Dendritic cell treated with granulocyte-macrophage colony-stimulating factor and Interleukin-4, amounts not matched to agents 40 ng/mL and 50 ng/mL, for 4 days (primary cell): ENCODE data around the gene PRICKLE1.

Experiments used
- H3K27ac Mint-ChIP-seq: one replicate; pipeline ENCODE4 v1.8.0; 2022; ENCODE audit warnings: mild to moderate bottlenecking, mixed read lengths
- H3K27me3 Mint-ChIP-seq: one replicate; pipeline ENCODE4 v1.8.0; 2022; ENCODE audit warnings: mild to moderate bottlenecking, mixed read lengths
- H3K36me3 Mint-ChIP-seq: one replicate; pipeline ENCODE4 v1.8.0; 2022; ENCODE audit warnings: low read depth, mixed read lengths
- H3K4me1 Mint-ChIP-seq: one replicate; pipeline ENCODE4 v1.8.0; 2022; ENCODE audit warnings: low read depth, mixed read lengths
- H3K4me3 Mint-ChIP-seq: one replicate; pipeline ENCODE4 v1.8.0; 2022; ENCODE audit warnings: mild to moderate bottlenecking, moderate library complexity, mixed read lengths
- H3K9me3 Mint-ChIP-seq: one replicate; pipeline ENCODE4 v1.8.0; 2022; ENCODE audit warnings: mixed read lengths
- intact Hi-C: fragments of 100-400 bp; cut with micrococcal nuclease; formaldehyde crosslinking; loops from one replicate; pipeline ENCODE4 v1.15.0; 2022

Gene PRICKLE1

DNA sequence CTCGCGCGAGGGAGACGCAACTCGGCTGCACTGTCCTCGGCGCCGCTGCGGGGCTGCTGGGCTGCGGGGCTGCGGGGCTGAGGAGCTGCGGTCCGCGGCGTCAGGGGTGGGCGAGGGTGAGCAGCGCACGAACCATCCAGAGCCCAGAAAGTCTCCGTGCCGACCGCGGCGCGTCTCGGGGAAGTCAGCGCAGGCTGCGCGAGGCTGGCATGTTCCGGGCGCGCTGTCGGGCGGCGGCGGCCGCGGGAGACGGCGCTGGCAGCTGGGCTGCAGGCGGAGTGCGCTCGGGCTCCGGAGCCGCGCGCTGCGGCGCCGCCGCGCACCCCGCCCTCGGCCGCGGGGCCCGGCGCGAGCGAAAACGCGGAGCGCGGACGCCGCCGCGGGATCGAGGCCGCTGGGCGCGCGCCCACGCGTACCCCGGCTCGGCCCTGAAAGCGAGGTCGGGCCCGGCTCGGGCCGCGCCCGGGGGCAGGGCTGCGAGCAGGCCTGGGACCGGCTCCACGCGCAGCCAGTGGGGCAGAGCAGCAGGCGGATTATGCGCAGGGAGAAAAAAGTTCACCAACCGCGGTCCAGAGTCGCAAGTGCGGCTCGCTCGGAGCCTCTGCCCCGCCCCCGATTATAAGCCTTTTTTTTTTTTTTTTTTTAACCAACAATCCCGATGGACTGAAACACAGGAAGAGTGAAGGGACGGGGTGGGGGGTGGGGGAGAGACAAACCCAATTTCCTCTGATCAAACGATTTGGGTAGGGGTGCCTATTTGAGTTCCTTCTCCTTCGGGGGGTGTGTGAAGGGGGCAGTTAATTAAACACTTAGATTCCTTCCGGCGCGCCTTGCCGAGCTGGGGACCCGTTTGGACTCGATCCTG lies at the start of gene PRICKLE1:
TSS of gene PRICKLE1 (minus strand) at position 282 of the 865 bp plus-strand sequence. CDS start 117,230 bp downstream, outside the sequence.
- Mint-ChIP-seq H3K9me3 (no peaks in the 10 kb centered on the region), H3K36me3 (no peaks in the 10 kb centered on the region), H3K27me3 (peaks cover 74% of the 10 kb centered on the region), H3K4me1 (peaks cover 20% of the 10 kb centered on the region), H3K4me3 (peak within 1 kb of the TSS; percentile 75), H3K27ac (peak within 1 kb of the TSS; percentile 44)
- intact Hi-C loops: loop anchor here (5.0 kb wide), 2 partner anchors 107 to 1248 kb away; partner anchors contain the start of gene TMEM117

DNA sequence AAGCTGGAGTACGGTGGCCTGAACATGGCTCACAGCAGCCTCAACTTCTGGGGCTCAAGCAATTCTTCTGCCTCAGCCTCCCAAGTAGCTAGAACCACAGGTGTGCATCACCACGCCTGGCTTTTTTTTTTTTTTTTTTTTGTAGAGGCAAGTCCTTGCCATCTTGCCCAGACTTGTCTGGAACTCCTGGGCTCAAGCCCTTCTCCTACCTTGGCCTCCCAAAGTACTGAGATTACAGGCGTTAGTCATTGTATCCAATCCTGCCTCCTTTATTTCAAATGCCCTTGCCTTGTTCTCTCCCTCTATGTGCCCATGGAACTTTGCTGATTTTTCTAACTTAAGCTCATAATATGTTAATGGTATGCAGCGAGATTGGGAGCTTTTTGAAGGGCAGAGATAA lies 49.2 kb upstream of the PRICKLE1 start:
- intact Hi-C loops: no loop called here
- Mint-ChIP-seq H3K27ac (no peak overlapping the region), H3K9me3 (no peaks in the 10 kb centered on the region), H3K4me1 (no peaks in the 10 kb centered on the region), H3K4me3 (no peak overlapping the region), H3K36me3 (no peaks in the 10 kb centered on the region), H3K27me3 (peaks cover 1% of the 10 kb centered on the region)

DNA sequence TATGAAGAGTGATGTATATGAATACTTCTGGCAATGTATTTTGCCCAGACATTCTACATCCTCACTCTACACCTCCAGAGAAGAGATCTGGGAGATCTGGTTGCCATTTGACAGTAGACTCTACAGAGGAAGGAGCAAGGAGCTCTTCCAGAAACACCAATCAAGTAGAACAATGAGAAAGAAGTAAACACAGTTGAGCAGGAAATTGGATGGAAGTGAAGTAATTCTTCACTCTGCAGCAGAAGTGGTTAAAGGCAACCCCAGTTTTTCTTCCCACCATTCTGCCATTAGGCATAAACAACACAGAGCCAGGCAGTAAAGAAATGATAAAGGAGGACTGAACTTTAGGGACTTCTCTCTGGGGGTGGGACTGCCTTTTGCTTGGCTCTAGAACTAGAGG lies 48.5 kb upstream of the PRICKLE1 start:
- H3K27me3 Mint-ChIP-seq: peaks cover 1% of the 10 kb centered on the region
- H3K4me3 Mint-ChIP-seq: no peak overlapping the region
- no peaks in the 10 kb centered on the region for H3K4me1 Mint-ChIP-seq
- H3K27ac Mint-ChIP-seq: no peak overlapping the region
- no peaks in the 10 kb centered on the region for H3K36me3 Mint-ChIP-seq
- intact Hi-C loops: no loop called here
- no peaks in the 10 kb centered on the region for H3K9me3 Mint-ChIP-seq

DNA sequence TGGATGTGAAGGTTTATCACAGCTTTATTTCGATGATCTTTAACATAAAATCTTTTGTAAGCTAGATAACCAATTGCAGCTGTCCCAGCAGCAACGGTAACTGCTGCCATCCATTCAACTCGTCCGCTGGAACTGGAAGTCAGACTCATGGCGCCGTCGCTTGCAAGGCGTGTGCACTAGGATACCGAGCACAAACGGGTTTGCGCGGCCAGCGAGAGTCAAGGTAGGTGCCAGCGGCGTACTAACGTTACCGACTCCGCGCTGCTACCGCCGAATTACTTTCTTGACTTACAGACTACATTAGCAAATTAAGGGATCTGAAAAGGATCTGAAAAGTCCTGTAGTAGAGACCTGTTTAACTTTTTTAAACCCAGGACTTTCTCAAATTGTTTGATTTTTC lies 47.4 kb upstream of the PRICKLE1 start:
- no peaks in the 10 kb centered on the region for H3K4me1 Mint-ChIP-seq
- H3K9me3 Mint-ChIP-seq: no peaks in the 10 kb centered on the region
- peaks cover 1% of the 10 kb centered on the region for H3K27me3 Mint-ChIP-seq
- no peaks in the 10 kb centered on the region for H3K36me3 Mint-ChIP-seq
- intact Hi-C loops: no loop called here
- H3K4me3 Mint-ChIP-seq: no peak overlapping the region
- H3K27ac Mint-ChIP-seq: no peak overlapping the region

DNA sequence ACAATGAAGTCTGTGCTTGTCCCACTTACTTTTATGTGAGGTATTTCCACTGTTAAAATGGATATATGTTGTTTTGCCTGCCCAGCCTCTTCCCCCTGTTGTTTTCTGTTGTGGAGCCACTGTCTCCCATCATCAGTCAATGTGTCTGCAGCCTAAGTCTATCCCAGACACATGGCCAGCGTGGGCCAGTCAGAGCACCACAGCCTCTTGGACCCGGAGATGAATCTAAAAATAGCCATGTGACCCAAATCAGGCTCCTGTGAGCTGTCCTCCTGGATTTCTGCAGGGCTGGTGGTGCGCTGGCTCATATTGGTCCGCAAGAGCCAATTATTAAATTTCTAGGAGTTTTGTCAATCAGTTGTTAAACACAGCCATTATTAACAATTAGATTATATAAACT lies 44.0 kb upstream of the PRICKLE1 start:
- Mint-ChIP-seq H3K9me3 (no peaks in the 10 kb centered on the region), H3K36me3 (no peaks in the 10 kb centered on the region), H3K27ac (no peak overlapping the region), H3K4me3 (no peak overlapping the region), H3K4me1 (peaks cover 5% of the 10 kb centered on the region), H3K27me3 (no peaks in the 10 kb centered on the region)
- intact Hi-C loops: no loop called here

DNA sequence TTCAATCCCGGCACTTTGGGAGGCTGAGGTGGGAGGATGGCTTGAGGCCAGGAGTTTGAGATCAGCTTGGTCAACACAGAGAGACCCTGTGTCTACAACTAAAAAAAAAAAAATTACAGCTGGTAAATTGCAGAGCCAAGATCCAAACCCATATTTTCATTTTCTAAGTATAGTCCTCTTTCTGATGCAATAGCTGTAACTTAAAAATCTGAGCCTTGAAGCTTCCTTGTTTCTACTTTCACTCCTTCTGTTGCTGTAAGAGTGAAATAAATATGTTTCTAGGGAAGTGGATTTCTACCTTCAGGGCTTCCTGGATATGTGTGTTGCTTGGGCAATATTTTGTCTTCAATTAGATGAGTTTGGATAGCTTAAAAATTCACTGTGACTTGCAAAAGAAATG lies 42.0 kb upstream of the PRICKLE1 start:
- H3K27ac Mint-ChIP-seq: no peak overlapping the region
- intact Hi-C loops: no loop called here
- no peak overlapping the region for H3K4me3 Mint-ChIP-seq
- H3K9me3 Mint-ChIP-seq: no peaks in the 10 kb centered on the region
- peaks cover 5% of the 10 kb centered on the region for H3K4me1 Mint-ChIP-seq
- H3K27me3 Mint-ChIP-seq: peaks cover 5% of the 10 kb centered on the region
- no peaks in the 10 kb centered on the region for H3K36me3 Mint-ChIP-seq

DNA sequence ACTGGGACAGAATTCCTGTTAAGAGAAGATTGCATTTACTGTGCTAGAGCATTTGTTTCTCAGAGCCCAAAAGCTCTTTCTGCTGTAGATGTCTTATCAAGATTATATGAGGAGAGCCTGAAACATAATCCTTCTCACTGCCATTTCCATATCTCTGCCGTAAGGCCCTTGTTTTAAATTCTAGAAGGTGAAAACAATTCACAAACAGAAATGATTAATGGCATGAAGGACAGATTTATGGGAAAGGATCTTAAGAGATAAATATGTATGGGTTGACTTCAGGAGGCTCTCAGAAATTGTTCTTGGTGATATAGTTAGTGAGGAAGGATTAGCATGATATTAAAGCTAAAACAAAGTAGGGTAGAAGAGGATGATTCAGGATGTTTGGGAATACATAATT lies 40.8 kb upstream of the PRICKLE1 start:
- intact Hi-C loops: no loop called here
- no peak overlapping the region for H3K27ac Mint-ChIP-seq
- H3K27me3 Mint-ChIP-seq: peaks cover 5% of the 10 kb centered on the region
- peaks cover under 1% of the 10 kb centered on the region for H3K9me3 Mint-ChIP-seq
- peaks cover 5% of the 10 kb centered on the region for H3K4me1 Mint-ChIP-seq
- no peak overlapping the region for H3K4me3 Mint-ChIP-seq
- H3K36me3 Mint-ChIP-seq: no peaks in the 10 kb centered on the region

DNA sequence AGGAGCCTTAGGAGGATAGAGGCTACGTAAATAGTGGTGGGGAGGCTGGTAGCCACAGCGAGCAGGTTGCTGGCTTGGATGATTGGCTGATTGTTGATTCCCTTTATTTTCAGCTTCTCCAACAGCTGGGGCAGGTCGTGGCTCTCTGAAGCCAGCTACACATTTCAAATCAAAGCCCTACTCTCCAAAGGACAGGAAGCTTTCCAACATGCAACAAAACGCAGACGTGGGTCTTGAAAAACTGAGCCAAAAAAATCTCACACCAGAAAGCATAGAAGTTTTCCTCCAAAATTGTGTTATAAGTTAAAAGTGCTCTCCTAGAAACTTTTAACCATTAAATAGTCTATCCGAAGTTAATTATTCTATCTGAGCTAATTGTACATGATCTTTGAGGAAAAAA lies 37.6 kb upstream of the PRICKLE1 start:
- Mint-ChIP-seq H3K27ac (no peak overlapping the region), H3K4me1 (peaks cover 14% of the 10 kb centered on the region), H3K9me3 (peaks cover 18% of the 10 kb centered on the region), H3K36me3 (no peaks in the 10 kb centered on the region), H3K4me3 (no peak overlapping the region), H3K27me3 (peaks cover 5% of the 10 kb centered on the region)
- intact Hi-C loops: no loop called here

DNA sequence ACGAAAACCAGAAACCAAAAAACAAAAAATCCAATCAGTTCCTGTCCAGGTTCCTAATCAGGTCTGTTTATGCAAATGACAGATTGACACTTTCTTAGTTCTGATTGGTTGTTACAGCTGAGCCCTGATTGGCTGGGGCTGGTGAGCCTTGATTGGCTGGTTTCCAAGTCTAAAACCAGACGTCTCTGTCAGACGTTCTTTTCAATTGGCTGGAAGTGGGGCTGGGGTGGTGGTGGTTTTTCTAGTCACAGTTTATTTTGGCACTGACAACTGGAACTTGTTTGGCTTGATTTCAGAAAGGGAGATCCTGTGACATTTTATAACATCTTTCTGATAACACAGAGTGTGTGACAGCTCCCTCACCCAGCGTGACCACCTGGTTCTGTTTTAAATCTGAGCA lies 36.1 kb upstream of the PRICKLE1 start:
- peaks cover 8% of the 10 kb centered on the region for H3K4me1 Mint-ChIP-seq
- intact Hi-C loops: no loop called here
- no peak overlapping the region for H3K4me3 Mint-ChIP-seq
- H3K9me3 Mint-ChIP-seq: peaks cover 22% of the 10 kb centered on the region
- no peak overlapping the region for H3K27ac Mint-ChIP-seq
- peaks cover 5% of the 10 kb centered on the region for H3K27me3 Mint-ChIP-seq
- H3K36me3 Mint-ChIP-seq: no peaks in the 10 kb centered on the region

DNA sequence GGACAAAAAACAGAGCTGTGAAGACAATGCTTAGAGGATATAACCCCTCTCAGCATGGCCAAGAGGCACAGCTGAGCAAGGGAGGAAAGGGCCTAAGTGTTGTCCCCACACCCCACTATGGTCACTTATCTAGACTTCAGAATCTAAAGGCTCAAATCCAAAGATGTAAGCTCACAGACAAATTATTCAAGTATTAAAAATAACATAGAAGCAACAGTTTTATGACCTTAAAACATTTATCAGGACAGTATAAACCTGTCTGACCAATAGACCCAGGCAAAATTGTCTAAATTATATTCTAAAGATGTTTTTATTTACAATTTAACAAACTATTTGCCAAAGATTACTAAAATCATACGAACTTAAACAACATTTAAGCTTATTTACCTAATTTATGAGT lies 28.1 kb upstream of the PRICKLE1 start:
- Mint-ChIP-seq H3K36me3 (no peaks in the 10 kb centered on the region), H3K4me3 (no peak overlapping the region), H3K9me3 (peaks cover 30% of the 10 kb centered on the region), H3K27ac (no peak overlapping the region), H3K27me3 (no peaks in the 10 kb centered on the region), H3K4me1 (no peaks in the 10 kb centered on the region)
- intact Hi-C loops: no loop called here

DNA sequence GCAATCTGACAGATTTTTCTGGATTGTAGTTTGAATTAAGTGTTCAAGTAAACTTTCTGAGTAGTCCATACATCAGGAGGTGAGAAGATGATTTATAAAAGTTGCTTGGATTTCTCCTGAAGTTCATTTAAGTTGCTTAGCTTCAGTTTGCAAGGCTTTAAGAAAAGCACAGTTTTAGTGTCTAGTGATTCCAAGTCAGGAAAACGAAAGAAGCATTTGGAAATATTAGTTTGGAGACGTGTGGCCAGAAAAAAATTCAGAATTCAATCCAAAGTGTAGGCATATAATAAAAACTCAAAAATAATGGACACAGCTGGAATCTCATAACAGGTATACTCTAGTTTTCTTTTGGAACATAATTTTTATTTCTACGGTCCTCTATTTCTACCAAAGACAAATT lies 25.5 kb upstream of the PRICKLE1 start:
- peaks cover 22% of the 10 kb centered on the region for H3K9me3 Mint-ChIP-seq
- intact Hi-C loops: no loop called here
- H3K27me3 Mint-ChIP-seq: no peaks in the 10 kb centered on the region
- no peak overlapping the region for H3K27ac Mint-ChIP-seq
- no peak overlapping the region for H3K4me3 Mint-ChIP-seq
- no peaks in the 10 kb centered on the region for H3K4me1 Mint-ChIP-seq
- no peaks in the 10 kb centered on the region for H3K36me3 Mint-ChIP-seq

DNA sequence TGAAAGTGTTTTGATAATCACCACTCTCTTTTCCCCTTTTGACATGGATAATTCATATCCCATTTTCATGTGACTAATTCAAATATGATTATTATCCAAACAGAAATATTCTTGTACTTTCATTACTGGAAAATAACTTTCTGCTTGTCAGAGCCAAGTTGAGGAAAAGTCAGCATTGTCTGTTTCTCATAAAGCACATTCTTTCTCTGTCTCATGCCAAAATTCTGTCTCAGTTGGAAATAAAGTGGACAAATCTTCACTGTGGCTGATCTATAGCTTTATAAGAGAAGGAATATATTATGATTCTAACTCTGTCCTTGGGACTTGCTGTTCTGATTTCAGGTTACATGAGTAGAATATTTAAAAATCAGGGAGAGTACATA lies 22.7 kb upstream of the PRICKLE1 start:
- Mint-ChIP-seq H3K27ac (no peak overlapping the region), H3K27me3 (no peaks in the 10 kb centered on the region), H3K4me3 (no peak overlapping the region), H3K36me3 (no peaks in the 10 kb centered on the region), H3K9me3 (peaks cover 5% of the 10 kb centered on the region), H3K4me1 (no peaks in the 10 kb centered on the region)
- intact Hi-C loops: no loop called here

DNA sequence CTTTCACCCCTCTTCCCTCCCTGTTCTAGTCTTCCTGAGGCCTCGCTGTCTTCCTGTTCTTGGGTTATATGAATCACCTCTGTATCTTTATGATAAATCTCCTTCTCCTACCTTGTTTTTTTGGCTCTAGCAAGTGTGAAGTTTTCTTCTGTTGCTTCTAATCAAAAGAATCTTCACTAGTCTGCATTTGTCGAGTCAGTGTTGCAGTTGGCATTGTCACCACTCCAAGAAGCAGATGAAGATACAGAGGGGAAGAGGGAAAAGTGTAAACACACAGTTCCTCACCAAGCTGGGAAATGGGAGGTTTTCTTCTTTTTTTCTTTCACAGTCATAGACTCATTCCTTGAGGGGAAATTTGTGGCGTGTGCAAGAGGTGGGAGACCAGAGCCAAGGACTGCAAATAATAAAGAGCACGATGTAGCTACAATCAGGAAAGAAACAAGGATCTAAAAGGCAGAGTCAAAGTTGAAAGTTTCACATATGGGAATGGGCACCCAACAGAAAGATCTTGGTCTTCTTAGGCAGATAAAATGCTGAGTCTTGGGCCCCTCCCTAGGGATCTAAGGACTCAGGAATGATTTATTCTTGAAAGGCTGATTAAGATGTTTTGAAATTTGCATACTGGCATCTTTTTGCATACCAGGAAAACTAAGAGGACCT lies 22.2 kb upstream of the PRICKLE1 start:
- intact Hi-C loops: no loop called here
- Mint-ChIP-seq H3K4me3 (no peak overlapping the region), H3K4me1 (no peaks in the 10 kb centered on the region), H3K9me3 (peaks cover 5% of the 10 kb centered on the region), H3K27ac (no peak overlapping the region), H3K36me3 (no peaks in the 10 kb centered on the region), H3K27me3 (no peaks in the 10 kb centered on the region)

DNA sequence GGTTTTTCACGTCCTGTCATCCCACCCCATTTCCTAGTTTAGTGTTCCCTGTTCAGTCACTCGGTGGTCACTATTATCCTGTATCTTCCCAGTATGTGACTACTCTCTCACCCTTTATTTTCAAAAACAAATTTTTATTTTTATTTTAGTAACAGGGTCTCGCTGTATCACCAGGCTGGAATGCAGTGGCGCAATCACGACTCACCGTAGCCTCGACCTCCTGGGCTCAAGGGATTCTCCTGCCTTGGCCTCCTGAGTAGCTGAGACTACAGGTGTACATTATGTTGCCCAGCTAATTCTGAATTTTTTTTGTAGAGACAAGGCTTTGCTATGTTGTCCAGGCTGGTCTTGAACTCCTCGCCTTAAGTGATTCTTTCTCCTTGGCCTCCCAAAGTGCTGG lies 20.1 kb upstream of the PRICKLE1 start:
- Mint-ChIP-seq H3K36me3 (no peaks in the 10 kb centered on the region), H3K27ac (no peak overlapping the region), H3K4me3 (no peak overlapping the region), H3K9me3 (peaks cover 5% of the 10 kb centered on the region), H3K27me3 (no peaks in the 10 kb centered on the region), H3K4me1 (no peaks in the 10 kb centered on the region)
- intact Hi-C loops: no loop called here
